Breast epithelium (tissue), 3 donors: ENCODE data around the gene CAVIN4.

Experiments
- POLR2A ChIP-seq: fragments of 450-650 bp; IDR thresholded peaks from one replicate; pipeline ENCODE4 v1.6.1; 2016; ENCODE audit warnings: antibody characterized with exemption, mild to moderate bottlenecking, moderate library complexity
- POLR2AphosphoS5 ChIP-seq, 3 donors: sonication (generic); formaldehyde crosslinking; IDR thresholded peaks; one replicate each; pipeline ENCODE4 v1.6.1; 2017; ENCODE audit warnings: antibody characterized with exemption in 3 of 3
- TF ChIP-seq, protein P1 (sequence below), 3 donors: fragments of 450-650 bp; IDR thresholded peaks; one replicate each; pipeline ENCODE4 v1.5.1; 2016 to 2017; ENCODE audit warnings: antibody characterized with exemption in 3 of 3, mild to moderate bottlenecking in 3 of 3, moderate library complexity in 3 of 3

DNA sequence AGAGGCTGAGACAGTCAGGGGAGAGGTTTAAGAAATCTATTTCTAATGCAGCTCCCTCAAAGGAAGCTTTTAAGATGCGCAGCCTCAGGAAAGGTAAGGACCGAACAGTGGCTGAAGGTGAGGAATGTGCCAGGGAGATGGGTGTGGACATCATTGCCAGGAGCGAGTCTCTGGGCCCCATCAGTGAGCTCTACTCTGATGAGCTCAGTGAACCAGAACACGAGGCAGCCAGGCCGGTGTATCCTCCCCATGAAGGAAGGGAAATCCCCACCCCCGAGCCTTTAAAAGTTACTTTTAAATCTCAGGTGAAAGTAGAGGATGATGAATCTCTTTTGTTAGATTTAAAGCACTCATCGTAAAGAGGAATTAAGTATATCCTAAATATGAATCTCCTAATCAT is 8.2 kb downstream of the CAVIN4 start:
- TF ChIP-seq POLR2A (no peak), POLR2AphosphoS5 (IDR thresholded peaks at IDR 0.05) (no peak)
- TF ChIP-seq, protein P1, sequence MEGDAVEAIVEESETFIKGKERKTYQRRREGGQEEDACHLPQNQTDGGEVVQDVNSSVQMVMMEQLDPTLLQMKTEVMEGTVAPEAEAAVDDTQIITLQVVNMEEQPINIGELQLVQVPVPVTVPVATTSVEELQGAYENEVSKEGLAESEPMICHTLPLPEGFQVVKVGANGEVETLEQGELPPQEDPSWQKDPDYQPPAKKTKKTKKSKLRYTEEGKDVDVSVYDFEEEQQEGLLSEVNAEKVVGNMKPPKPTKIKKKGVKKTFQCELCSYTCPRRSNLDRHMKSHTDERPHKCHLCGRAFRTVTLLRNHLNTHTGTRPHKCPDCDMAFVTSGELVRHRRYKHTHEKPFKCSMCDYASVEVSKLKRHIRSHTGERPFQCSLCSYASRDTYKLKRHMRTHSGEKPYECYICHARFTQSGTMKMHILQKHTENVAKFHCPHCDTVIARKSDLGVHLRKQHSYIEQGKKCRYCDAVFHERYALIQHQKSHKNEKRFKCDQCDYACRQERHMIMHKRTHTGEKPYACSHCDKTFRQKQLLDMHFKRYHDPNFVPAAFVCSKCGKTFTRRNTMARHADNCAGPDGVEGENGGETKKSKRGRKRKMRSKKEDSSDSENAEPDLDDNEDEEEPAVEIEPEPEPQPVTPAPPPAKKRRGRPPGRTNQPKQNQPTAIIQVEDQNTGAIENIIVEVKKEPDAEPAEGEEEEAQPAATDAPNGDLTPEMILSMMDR (IDR thresholded peaks at IDR 0.05) = no peak
